HT1080 (cell line): ENCODE measurements around the gene CAPN9. TPM values are rescaled to one million over a fixed set of nuclear protein-coding genes. Genes with fewer than 3 reads are reported as not detected.
"Not testable (repeated sequence)": the region's sequence is repeated elsewhere in the genome, so short reads cannot be mapped to it uniquely, and the experiment has no call there.

Source experiments
- DNase-seq: peaks from one replicate; pipeline ENCODE4 v3.0.0-alpha.2; 2015; ENCODE audit warnings: low read depth
- polyA plus RNA-seq, 2 experiments: library from polyadenylated mRNA; depleted of rRNA; stranded (reverse); fragments of >200 nt; gene quantifications; 2 replicates each; pipeline ENCODE4 v1.2.3, GENCODE V29; 2015
- total RNA-seq: library from RNA; depleted of rRNA; stranded (reverse); fragments of >200 nt; shearing (Covaris generic); gene quantifications from 2 replicates; pipeline ENCODE4 v1.2.3, GENCODE V29; 2014; rRNA removed

The CAPN9 gene, protein sequence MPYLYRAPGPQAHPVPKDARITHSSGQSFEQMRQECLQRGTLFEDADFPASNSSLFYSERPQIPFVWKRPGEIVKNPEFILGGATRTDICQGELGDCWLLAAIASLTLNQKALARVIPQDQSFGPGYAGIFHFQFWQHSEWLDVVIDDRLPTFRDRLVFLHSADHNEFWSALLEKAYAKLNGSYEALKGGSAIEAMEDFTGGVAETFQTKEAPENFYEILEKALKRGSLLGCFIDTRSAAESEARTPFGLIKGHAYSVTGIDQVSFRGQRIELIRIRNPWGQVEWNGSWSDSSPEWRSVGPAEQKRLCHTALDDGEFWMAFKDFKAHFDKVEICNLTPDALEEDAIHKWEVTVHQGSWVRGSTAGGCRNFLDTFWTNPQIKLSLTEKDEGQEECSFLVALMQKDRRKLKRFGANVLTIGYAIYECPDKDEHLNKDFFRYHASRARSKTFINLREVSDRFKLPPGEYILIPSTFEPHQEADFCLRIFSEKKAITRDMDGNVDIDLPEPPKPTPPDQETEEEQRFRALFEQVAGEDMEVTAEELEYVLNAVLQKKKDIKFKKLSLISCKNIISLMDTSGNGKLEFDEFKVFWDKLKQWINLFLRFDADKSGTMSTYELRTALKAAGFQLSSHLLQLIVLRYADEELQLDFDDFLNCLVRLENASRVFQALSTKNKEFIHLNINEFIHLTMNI
- total RNA-seq, result not detected in 2 replicates
- polyA plus RNA-seq (2015; cell fraction: cytosol; rRNA removed), result not detected in 2 replicates
- polyA plus RNA-seq (2015; cell fraction: nucleus; rRNA removed), result not detected in 2 replicates

DNA sequence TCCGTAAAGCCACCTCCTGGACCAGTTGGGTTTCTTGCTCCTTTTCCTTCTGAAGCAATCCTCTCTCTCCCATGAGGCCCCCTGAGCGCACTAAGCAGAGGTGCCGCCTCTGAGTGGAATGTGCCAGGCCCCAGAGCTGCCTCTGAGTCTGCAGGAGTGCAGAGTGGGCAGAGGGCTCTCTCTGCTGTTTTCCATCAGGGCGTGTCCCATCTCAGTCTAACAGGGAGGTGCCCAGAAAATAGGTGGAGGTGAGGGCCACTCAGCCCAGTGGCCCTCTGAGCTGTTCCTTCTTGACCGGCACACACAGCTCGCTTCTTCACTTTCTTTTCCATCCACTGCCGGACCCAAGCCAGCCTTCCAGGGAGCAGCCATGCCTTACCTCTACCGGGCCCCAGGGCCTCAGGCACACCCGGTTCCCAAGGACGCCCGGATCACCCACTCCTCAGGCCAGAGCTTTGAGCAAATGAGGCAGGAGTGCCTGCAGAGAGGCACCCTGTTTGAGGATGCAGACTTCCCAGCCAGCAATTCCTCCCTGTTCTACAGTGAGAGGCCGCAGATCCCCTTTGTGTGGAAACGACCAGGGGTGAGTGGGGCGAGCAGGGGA is at the start of gene CAPN9:
CAPN9 (plus strand) TSS at position 262 of the 604 bp plus-strand sequence; CDS start at position 371, 109 bp downstream.
- DNase-seq, result no peak

DNA sequence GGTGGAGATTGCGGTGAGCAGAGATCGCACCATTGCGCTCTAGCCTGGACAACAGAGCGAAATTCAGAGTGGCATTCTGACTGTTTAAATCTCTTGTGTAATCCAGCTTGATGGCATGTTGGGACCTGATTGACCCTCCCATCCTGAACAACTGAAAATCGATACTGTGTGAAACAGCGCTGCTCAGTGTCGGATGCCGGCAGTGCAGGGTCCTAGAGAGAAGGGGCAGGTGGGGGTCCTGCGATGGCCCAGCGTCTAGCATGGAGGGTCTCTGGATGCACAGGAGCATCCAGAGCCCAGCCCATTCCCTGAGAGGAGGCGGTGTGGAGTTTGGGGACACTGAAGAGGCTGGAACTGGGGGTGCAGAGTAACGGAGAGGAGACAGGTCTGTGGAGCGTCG is 49.1 kb upstream of the CAPN9 start:
- DNase-seq, result no peak

DNA sequence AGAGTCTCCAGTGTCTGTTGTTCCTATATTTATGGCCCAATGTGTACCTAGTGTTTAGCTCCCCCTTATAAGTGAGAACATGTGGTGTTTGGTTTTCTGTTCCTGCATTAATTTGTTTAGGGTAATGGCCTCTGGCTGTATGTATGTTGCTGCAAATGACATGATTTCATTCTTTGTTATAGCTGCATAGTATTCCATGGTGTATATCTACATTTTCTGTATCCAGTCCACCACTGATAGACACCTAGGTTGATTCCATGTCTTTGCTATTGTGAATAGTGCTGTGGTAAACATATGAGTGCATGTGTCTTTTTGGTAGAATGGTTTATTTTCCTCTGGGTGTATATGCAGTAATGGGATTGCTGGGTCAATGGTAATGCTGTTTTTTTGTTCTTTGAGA is 48.2 kb upstream of the CAPN9 start:
- not testable (repeated sequence) for DNase-seq

DNA sequence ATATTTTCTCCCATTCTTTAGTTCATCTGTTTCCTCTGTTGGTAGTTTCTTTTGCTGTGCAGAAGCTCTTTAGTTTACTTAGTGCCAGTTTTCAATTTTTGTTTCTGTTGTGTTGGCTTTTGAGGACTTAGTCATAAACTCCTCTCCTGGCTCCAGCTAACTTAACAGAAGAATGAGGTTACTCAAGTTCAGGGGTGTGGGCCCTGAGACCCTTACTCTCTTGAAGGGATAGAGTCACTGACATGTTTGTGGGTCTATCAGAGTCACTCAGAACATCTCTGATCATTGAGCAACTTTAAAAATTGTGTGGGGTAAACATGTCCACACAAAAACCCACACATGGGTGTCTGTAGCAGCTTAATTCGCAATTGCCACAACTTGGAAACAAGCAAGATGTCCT is 47.5 kb upstream of the CAPN9 start:
- DNase-seq, result no peak

DNA sequence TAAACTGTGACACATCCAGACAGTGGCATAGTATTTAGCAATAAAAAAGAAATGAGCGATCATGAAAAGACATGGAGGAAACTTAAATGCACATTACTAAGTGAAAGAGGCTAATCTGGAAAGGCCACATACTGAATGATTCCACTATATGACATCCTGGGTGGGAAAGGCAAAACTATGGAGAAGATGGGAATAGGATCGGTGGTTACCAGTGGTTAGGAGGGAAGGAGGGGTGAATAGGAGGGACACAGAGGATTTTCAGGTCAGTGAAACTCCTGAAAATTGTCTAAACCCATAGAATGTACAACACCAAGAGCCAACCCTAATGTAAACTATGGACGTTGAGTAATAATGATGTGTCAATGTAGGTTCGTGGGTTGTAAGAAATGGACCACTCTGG is 47.1 kb upstream of the CAPN9 start:
- DNase-seq, result no peak

DNA sequence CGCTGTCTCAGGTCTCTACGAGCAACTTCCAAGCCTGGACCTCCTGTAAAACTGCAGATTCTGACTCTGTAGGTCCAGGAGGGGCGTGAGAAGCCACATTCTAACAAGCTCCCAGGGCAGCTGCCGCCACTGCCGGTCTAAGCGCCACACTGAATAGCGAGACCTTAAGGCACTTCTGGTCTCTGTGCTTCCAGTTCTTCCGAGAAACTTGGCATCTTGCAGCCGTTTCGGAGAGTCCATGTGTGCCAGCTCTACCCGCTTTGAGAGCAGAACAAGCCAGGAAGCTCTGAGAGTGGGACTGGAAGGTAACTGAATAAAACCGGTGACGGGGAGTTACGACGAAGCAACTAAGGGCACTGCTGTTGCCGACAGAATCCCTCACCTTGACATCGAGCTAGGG is 45.8 kb upstream of the CAPN9 start:
- no peak for DNase-seq

DNA sequence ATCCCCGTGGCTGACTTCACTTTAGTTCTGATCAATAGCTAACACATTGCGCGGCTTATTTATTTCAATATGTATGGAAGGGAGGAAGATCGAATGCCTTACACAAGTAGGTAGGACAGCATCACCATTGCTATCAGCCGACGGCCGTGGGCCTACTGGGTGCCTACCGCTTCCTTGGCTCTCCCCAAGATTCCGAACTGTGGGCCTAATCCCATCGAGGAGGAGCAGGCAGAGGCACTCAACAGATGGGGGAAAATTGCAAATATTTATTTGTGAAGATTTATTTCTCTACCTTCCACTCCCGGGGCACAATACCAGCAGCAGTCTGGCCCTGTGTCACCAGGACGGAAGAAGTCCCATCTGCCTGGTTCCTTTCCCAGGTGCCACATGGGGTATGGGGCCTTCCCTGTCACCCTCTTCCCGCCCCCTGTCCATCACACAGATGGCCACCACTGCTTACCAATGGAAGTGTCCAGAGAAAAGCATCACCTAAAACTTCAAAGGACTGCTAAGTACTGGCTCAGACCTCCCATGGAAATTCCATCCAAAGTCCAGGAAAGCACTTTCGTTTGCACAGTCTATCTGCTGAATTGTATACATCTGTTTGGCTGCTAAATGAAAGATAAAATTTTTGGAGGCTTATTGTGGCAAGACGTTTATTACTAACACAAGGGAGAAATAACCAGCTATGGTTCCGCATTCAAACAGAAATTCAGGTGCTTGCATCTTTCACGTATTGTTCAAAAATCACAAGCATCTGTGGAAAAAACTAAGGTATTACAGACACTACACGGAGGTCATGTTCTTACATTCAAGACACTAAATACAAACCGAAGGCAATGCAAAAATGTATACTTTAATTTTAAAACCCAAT is 45.1 kb upstream of the CAPN9 start:
- no peak for DNase-seq

DNA sequence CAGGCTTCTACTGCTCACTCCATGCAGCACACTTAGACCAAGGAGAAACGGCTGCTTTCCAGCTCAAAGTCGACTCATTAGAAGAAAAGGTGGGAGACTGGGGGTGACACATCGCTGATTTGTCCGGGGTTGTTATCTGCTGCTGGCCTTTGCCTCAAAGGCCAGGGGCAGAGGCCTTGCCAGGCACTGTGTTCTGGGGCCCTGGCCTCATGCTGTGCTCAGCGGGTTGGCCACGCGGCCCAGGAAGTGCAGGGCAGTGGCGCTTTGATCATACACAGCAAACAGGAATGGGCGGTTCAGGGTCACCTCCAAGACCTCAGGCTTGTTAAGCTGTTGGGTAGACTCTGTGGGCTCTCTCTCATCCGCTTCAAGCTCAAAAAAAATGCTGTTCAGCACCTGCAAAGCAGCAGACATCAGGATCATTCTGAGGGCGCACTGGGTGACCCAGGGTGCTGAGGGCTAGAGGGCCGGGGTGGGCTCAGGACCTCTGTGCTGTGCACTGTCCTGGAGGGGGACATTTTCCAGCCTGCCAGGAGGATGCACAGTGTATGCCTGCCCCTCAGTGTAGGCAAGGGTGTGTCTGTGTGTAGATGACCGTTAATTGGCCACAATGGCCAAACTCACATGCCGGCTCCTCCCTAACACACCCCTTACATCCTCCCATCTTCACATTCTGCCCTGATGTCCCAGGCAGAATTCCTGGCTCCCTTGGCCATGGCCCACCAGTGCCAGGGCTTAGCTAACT is 44.1 kb upstream of the CAPN9 start:
- no peak for DNase-seq

DNA sequence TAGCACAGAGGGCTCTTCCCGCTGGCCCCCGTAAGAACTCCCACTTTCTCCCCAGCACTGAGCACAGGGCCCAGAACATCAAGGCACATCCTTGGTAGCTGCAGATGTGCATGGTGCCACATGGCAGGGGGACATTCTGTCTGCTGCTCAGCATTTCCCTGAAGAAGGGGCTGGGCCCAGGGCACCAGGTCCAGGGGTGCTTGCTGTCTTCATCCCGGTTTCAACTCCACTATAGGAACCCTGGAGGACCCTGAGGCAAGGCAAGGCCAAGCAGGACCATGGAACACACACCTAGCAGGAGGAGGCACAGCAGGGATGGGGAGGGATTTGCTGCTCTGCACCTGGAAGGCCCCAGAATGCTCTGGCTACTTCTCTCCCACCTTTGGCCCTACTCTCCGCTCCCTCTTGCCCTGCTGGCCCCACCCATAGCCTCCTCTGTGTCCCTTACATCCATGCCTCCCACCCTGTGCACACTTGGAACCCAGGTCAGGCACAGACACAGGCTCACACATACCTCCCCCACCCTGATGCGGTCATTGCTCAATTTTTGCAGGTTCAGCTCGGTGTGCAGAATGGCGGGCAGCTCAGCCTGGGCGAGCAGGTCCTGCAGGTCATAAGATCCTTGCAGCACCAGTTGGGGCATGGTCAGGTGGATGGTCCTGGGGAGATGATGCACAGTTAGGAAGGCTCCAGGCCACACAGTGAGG is 43.4 kb upstream of the CAPN9 start:
- no peak for DNase-seq

DNA sequence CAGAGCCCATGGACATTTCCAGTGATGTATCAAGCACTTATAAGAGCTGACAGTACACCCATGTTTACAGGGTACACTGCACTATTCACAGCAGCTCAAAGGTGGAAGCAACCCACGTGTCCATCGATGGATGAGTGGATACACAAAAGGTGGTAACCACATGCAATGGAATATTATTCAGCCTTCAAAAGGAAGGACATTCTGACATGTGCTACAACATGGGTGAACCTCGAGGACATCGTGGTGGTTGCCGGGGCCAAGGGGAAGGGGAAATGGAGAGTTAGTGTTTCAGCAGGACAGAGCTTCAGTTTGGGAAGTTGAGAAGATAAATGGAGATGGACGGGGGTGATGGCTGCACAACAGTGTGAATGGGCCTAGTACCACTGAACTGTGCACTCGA is 42.4 kb upstream of the CAPN9 start:
- no peak for DNase-seq

DNA sequence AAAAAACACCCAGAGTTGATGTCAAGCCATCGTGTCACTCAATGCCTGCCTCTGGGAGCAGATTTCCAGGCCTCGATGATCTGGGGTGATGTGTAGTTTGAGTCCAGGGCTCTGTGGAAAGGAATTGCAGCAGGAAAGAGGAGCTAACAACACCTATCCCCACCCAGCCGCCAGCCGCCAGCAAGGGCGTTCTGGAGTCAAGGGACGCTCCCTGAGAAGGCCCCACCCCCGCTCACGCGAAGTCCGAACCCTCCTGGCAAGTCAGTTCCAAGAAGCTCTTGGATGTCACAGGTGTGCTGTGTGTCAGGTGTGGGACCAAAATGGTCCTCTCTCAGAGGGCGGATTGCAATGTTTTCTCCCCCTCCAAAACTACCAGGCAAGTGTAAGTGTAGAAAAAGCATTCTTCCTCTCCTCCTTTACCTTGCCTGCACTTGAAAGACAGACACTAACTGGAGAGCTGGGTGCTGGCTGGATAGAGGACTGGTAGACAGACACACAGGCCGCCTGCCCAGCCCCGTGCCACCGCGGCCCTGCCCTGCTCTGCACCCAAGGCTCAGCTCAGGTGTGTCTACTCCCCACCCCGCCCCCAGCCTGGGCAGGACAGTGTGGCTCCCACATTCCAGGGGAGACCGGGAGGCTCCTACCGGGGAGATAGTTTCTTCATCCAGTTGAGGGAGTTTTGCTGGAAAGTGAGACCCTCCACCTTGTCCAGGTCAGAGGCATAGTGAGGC is 41.7 kb upstream of the CAPN9 start:
- no peak for DNase-seq

DNA sequence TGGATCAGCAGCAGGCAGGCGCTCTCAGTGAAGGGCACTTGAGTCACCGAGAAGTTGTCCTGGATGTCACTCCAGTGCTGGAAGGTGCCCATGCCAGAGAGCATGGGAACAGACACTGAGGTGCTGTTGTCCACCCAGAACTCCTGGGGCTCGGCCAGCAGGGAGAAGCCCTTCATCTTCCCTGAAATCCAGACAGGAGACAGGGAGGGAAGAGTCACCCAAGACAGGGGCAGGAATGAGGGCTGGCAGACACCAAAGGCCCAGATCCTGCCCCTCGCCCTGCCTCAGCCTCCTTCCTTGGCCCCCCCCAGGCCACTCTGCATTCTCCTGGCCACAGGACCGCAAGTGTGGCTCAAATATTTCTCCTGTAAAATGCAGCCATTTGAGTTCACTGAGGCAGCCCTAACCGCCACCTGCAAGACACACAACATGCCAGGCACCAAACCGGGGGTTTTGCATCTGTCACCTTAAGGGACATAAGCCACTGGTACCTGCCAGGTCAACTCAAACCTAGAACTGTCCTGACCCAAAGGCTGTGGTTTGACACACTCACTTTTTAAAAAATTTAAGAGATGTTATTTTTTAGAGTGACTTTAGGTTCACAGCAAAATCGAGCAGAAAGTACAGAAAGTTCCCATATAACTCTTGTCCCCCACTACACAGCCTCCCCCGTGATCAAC is 41.0 kb upstream of the CAPN9 start:
- no peak for DNase-seq

DNA sequence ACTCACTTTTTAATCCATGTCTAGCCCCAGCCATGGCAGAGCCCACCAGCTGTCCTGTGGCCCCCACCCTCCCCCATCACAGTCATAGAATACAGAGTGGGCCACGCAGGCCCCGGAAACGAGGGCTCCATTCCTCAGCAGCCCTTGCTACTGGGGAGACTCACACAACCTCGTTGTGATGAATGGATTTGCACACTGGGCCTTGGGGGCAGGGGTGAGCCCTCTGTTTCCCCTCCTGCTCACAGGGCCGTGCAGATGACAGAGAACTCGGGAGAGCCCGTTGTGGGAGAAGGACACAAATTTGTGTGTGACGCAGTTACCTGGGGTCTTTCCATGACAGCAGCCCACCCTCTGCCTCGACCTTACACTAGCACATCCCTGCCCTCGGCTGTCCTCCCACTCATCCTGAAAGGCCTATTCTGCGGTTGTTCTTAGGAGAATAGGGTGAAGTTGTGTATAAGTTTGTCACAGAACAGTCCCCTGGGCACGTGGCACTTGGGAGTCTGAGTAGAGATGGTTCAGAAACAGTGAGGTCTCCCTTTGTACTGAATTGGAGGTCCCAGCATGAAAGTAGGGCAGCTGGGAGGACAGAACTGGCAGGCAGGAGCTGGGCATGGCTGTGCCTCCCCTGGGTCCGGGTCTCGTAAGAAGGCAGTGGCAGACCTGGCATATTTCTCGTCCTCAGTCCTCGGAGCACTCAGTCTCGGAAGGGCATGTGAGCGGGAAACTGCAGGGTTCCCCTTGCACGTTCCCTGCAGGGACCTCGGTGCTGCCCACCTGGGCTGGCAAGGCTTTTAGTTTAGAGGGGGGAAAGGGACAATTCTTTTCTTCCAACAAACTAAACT is 40.1 kb upstream of the CAPN9 start:
- DNase-seq, result no peak

DNA sequence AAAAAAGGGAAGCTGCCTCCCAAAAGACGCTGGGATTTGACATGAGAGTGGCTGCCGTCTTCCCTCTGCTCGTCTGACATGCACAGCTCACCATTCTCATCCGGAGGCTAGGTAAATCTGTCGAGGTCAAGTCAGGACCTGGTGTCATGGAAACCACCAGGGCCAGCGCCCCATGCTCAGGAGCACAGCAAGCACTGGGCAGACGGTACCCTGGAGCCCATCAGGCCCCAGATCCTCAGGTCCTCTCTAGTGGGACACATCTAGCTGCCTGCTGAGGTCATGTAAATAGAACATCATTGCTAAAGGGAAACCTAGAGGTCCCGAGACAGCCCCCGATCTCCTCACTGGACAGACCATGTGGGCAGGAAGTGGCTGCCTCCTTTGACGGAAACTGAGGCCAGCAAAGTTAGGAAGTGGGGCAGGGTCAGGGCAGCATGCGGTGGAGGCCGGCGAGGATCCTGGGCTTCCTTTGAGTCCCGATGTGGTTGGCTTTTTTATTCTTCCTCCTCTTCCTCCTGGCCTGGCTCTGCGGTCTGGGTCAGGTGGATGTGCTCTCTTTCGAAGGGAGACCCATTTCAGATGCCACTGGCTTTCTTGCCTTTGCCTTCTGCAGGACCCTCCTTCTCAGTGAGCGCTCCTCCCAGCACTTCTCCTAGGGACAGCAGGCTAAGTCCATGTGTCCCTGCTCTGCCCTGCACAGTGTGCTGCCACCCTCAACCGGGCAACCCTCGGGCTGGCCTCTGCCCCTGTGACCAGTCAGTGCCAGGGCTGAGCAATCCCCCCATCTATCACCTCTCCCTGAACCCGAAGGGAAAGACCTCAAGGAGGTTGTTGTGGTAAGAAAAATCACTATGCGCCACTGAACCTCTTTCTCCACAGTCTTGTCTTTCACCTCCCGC is 39.2 kb upstream of the CAPN9 start:
- no peak for DNase-seq

DNA sequence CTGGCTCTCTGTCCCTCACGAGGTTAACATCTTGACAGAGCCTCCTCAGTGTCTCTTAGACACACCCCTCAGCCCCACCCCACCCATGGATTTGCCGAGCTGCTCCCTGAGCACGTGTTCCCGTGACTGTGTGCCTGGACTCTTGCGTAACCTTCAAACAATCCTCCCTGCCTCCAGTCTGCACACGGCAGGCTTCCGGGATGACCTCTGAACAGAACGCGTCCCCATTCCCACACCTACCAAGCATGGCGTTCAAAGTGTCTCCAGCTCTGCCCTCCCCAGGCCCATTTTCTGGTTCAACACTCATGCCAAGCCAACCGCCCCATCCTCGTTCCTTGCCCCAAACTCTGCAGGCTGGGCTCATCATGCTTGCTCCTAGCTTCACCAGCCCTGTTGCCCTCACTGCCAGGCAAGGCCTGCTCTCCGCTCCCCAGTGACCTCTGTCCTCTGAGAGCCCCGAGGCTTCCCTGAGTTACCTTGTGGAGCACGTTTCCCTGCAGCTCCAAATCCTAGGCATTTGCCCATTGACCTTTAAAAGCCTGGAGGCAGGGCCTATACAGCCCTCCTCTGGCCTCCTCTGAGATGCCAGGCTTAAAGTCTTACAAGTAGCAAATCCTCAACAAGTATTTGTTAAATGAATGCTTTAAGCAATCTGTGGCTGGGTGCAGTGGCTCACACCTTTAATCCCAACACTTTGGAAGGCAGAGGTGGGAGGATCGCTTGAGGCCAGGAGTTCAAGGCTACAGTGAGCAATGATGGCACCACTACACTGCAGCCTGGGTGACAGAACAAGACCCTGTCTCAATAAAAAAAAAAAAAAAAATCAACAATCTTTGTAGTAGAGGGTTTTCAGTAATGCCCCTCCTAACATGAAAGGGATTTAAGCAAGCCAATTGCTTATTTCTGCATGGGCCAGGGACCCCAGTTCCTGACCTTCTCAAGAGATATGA is 38.3 kb upstream of the CAPN9 start:
- no peak for DNase-seq
